ENCODE measurements around the gene TPCN2.

DNA sequence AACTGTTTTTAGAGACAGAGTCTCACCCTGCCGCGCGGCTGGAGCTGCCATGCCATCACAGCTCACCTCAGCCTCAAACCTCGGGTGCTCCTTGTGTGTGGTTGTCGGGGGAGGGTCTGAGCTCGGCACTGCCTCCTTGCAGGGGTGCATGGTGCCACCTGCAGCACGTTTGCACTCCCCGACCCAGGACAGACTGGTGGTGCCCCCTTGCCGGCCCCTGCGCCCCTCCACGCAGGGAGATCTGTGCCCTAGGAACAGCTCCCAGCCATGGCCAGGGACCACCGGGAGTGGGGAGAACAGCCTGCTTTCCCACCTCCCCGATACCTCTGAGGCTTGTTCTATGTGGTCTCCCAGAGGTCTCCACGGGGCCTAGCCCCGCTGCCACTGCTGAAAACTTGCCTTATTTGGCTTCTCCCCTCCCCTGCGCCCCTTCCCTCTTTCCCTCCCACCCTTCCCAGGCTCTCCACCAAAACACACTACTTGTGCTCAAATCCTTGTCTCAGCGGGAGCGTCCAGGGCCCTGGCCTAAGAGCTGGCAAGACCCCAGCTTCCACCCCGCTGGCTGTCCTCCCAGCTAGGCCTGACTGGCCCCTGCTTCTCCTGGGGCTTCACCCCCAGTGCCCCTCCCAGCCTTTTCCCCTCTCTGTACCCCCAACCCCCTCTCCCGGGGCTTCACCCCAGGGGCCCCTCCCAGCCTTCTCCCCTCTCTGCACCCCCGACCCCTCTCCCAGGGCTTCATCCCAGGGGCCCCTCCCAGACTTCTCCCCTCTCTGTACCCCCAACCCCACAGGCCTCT is 13.4 kb upstream of the TPCN2 start:
- no peak for TF ChIP-seq POLR2A (IDR thresholded peaks at IDR 0.05)
- no peak for TF ChIP-seq CTCF (IDR thresholded peaks at IDR 0.05)
